Left ventricle myocardium inferior (tissue), 1 donor: ENCODE measurements around the gene USO1. TPM values are rescaled to one million over a fixed set of nuclear protein-coding genes. Genes with fewer than 3 reads are reported as not detected.

Source experiments
- DNase-seq: peaks from one replicate; pipeline ENCODE4 v3.0.0-alpha.2; 2020
- H3K27ac ChIP-seq: fragments of 200-600 bp; replicated peaks from 2 replicates; pipeline ENCODE4 v1.8.0; 2021
- H3K27me3 ChIP-seq: fragments of 200-600 bp; 2 replicates; pipeline ENCODE4 v1.8.0; 2021; ENCODE audit warnings: low read depth
- H3K36me3 ChIP-seq: fragments of 200-600 bp; 2 replicates; pipeline ENCODE4 v1.8.0; 2021
- H3K4me1 ChIP-seq: fragments of 200-600 bp; 2 replicates; pipeline ENCODE4 v1.8.0; 2021
- H3K4me3 ChIP-seq: fragments of 200-600 bp; 2 replicates; pipeline ENCODE4 v1.8.0; 2021; ENCODE audit warnings: mild to moderate bottlenecking, moderate library complexity
- H3K9me3 ChIP-seq: fragments of 200-600 bp; replicated peaks from 2 replicates; pipeline ENCODE4 v1.8.0; 2021
- intact Hi-C: fragments of 100-400 bp; cut with micrococcal nuclease; formaldehyde crosslinking; loops from one replicate; pipeline ENCODE4 v1.11.0; 2022
- total RNA-seq: library from RNA; stranded (reverse); fragmentation: NEBNext Ultra II Directional; extraction: Animal tissue kit (Norgen Biotek cat#: 25700); gene quantifications from one replicate; pipeline ENCODE4 v1.2.1, GENCODE V29; 2021
- TF ChIP-seq, protein P1 (sequence below): fragments of 200-600 bp; IDR thresholded peaks from 2 replicates; pipeline ENCODE4 v1.8.0; 2021; ENCODE audit warnings: antibody characterized with exemption, mild to moderate bottlenecking, borderline replicate concordance
- donor health status: DM: no; HTN: yes; CAD: no; lungs with severe emphysema.

The USO1 gene
- total RNA-seq, 1 donor from 2014 or later = 84.3 TPM

DNA sequence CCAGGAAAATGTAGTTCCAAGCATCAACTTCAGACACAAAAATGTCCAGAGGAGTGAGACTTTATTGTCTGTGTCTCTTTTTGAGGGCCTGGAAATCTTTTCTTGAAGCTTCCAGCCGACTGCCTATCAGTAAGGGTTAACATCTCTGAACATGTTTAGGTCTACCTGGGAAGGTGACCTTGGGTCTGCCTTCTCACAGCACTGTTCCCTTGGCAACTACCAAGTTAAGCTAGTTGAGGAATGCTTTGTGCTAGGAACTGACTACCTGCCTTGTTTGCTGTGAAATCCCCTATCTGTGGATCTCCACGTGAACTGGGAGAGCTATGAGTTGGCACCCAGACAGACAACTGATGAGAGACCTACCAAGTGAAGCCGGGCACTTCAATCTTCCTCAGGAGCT is 96.3 kb downstream of the USO1 start:
- Histone ChIP-seq H3K4me1 (peaks cover 6% of the 10 kb centered on the region), H3K27me3 (no peaks in the 10 kb centered on the region), H3K4me3 (no peak overlapping the region), H3K36me3 (peaks cover 11% of the 10 kb centered on the region), H3K9me3 (no peaks in the 10 kb centered on the region), H3K27ac (no peak overlapping the region)
- DNase-seq = no peak
- TF ChIP-seq, protein P1, sequence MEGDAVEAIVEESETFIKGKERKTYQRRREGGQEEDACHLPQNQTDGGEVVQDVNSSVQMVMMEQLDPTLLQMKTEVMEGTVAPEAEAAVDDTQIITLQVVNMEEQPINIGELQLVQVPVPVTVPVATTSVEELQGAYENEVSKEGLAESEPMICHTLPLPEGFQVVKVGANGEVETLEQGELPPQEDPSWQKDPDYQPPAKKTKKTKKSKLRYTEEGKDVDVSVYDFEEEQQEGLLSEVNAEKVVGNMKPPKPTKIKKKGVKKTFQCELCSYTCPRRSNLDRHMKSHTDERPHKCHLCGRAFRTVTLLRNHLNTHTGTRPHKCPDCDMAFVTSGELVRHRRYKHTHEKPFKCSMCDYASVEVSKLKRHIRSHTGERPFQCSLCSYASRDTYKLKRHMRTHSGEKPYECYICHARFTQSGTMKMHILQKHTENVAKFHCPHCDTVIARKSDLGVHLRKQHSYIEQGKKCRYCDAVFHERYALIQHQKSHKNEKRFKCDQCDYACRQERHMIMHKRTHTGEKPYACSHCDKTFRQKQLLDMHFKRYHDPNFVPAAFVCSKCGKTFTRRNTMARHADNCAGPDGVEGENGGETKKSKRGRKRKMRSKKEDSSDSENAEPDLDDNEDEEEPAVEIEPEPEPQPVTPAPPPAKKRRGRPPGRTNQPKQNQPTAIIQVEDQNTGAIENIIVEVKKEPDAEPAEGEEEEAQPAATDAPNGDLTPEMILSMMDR = no peak
- intact Hi-C loops = no loop called here

DNA sequence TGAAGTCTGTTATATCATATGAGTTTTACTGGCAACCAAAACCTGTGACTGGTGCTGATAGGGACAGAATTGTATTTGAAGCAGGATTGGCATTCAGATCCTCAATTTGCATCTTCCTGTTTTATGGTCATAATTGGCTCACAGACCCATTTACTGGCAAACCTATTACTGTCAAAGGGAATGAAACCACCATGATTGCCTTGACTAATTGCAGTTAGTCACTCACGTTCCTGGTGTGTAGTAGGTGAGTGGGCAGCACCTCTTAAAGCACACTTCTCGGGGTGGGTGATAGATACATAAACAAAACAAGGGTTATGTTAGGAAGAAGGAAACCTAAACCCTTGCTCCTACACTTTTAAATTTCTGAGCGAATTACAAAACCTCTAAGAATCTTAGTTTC is 96.8 kb downstream of the USO1 start:
- Histone ChIP-seq H3K27ac (no peak overlapping the region), H3K4me1 (peaks cover 6% of the 10 kb centered on the region), H3K9me3 (no peaks in the 10 kb centered on the region), H3K4me3 (no peak overlapping the region), H3K36me3 (peaks cover 6% of the 10 kb centered on the region), H3K27me3 (no peaks in the 10 kb centered on the region)
- no peak for DNase-seq
- intact Hi-C loops = no loop called here
- TF ChIP-seq, protein P1 = no peak

DNA sequence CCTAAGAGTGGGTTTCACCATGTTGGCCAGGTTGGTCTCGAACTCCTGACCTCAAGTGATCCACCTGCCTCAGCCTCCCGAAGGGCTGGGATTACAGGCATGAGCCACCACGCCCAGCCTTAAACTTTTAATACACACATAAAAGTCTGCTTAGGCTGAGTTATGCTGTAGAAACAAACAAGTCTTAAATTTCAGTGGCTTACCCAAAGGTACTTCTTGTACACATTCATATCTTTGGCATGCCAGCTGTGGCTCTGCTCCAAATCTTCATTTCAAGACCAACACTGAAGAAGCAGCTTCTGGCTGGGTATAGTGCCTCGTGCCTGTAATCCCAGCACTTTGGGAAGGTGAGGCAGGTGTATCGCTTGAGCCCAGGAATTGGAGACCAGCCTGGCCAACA is 97.6 kb downstream of the USO1 start:
- peaks cover 6% of the 10 kb centered on the region for H3K4me1 ChIP-seq
- H3K4me3 ChIP-seq = no peak overlapping the region
- TF ChIP-seq, protein P1 = no peak
- no peak for DNase-seq
- intact Hi-C loops = no loop called here
- no peaks in the 10 kb centered on the region for H3K36me3 ChIP-seq
- H3K9me3 ChIP-seq = no peaks in the 10 kb centered on the region
- no peaks in the 10 kb centered on the region for H3K27me3 ChIP-seq
- H3K27ac ChIP-seq = no peak overlapping the region

DNA sequence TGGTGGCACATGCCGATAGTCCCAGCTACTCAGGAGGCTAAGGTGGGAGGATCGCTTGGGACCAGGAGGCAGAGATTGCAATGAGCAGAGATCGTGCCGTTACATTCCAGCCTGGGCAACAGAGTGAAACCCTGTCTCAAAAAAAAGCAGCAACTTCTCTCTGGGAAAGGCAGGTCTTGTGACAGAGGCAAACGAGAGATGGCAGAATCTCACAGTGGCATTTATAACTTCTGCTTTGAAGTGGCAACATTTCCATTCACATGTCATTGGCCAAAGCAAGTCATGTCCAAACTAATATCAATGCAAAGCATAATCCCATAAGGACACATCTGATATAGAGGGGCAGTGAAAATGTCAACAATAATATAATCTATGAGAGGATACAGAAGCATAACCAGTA is 98.0 kb downstream of the USO1 start:
- Histone ChIP-seq H3K4me1 (peaks cover 6% of the 10 kb centered on the region), H3K27ac (no peak overlapping the region), H3K9me3 (no peaks in the 10 kb centered on the region), H3K36me3 (no peaks in the 10 kb centered on the region), H3K4me3 (no peak overlapping the region), H3K27me3 (no peaks in the 10 kb centered on the region)
- TF ChIP-seq, protein P1 = no peak
- intact Hi-C loops = no loop called here
- no peak for DNase-seq

DNA sequence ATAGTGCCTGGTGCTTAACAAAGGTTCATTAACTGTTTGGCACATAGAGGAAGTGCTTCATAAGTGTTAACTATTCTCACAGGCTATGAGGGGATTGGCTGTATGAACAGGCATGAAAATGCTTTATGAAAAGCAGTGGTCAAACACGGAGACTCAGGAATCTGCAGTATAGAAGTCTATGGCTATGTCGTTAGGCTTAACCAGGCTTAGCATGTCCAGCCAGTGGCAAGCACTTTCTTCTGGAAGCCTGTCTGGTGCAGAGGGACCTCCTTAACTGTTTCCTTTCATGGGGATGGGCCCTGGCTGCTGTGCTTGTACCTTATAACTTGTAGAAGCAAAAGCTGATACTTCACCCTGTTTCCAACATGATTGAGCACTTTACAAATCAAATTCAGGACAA is 99.4 kb downstream of the USO1 start:
- Histone ChIP-seq H3K9me3 (no peaks in the 10 kb centered on the region), H3K36me3 (no peaks in the 10 kb centered on the region), H3K4me3 (no peak overlapping the region), H3K4me1 (peaks cover 6% of the 10 kb centered on the region), H3K27me3 (no peaks in the 10 kb centered on the region), H3K27ac (no peak overlapping the region)
- intact Hi-C loops = no loop called here
- TF ChIP-seq, protein P1 = no peak
- DNase-seq = no peak

DNA sequence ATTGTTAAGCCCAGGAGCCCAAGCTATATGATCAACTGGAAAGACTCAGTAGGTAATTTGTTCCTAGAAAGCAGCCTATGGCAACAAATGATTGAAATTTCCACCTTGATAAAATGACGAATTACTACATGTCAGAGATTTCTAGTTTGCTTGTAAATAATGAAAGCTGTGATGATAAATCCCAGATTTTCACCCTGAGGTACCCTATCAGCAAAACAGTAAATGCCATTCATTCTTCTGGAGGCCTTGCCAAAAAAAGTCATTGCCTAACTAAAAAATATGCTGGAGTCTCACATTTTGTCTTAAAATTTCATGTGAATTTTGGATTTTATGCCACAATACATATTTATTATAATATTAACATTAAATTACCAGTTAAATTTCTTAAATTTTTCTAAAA is 106.5 kb downstream of the USO1 start:
- Histone ChIP-seq H3K27ac (no peak overlapping the region), H3K9me3 (peaks cover 8% of the 10 kb centered on the region), H3K4me3 (no peak overlapping the region), H3K36me3 (no peaks in the 10 kb centered on the region), H3K4me1 (peaks cover 3% of the 10 kb centered on the region), H3K27me3 (no peaks in the 10 kb centered on the region)
- intact Hi-C loops = no loop called here
- DNase-seq = no peak
- TF ChIP-seq, protein P1 = no peak
